ENCODE data around the gene BSDC1.

GRCh38 chr1:32345289-32345827 is 48.9 kb downstream of the BSDC1 start:
- no peak for TF ChIP-seq YY1 (IDR thresholded peaks at IDR 0.05; ENCODE audit: insufficient read depth, insufficient read length)
- TF ChIP-seq ZNF274 (IDR thresholded peaks at IDR 0.05; ENCODE audit: low read depth, low read length) = no peak
- no peak for TF ChIP-seq SUZ12 (IDR thresholded peaks at IDR 0.05; ENCODE audit: extremely low read depth, insufficient read depth, insufficient read length)
